COLO668 (cell line): ENCODE data around the gene NR1I2.

Experiments used
- DNase-seq: peaks from one replicate; lab custom pipeline; 2025; ENCODE audit not compliant: unreplicated experiment; lab: John Stamatoyannopoulos, UW

Gene NR1I2

GRCh38 chr3:119817583-119818363 lies 35.9 kb downstream of the NR1I2 start:
- DNase-seq = no peak

GRCh38 chr3:119818937-119819336 lies 37.0 kb downstream of the NR1I2 start:
- DNase-seq = no peak

GRCh38 chr3:119819806-119820205 lies 37.9 kb downstream of the NR1I2 start:
- no peak for DNase-seq

GRCh38 chr3:119825820-119826219 lies 43.9 kb downstream of the NR1I2 start:
- no peak for DNase-seq

GRCh38 chr3:119826711-119827608 lies 45.1 kb downstream of the NR1I2 start:
- DNase-seq = no peak

- DNase-seq = no peak
Observed at GRCh38 chr3:119829420-119829819, 47.5 kb downstream of the NR1I2 start.

- DNase-seq = no peak
Observed at GRCh38 chr3:119831022-119831421, 49.1 kb downstream of the NR1I2 start.

GRCh38 chr3:119831941-119832371 lies 50.1 kb downstream of the NR1I2 start:
- DNase-seq = no peak

GRCh38 chr3:119834754-119835370 lies 53.0 kb downstream of the NR1I2 start:
- DNase-seq = no peak

GRCh38 chr3:119835556-119835955 lies 53.7 kb downstream of the NR1I2 start:
- no peak for DNase-seq

- no peak for DNase-seq
Observed at GRCh38 chr3:119841808-119842471, 60.0 kb downstream of the NR1I2 start.

- DNase-seq = no peak
Observed at GRCh38 chr3:119849126-119849525, 67.2 kb downstream of the NR1I2 start.

- no peak for DNase-seq
Observed at GRCh38 chr3:119856695-119857094, 74.8 kb downstream of the NR1I2 start.

- no peak for DNase-seq
Observed at GRCh38 chr3:119858957-119859356, 77.1 kb downstream of the NR1I2 start.

GRCh38 chr3:119859728-119860127 lies 77.8 kb downstream of the NR1I2 start:
- DNase-seq = no peak

GRCh38 chr3:119861681-119862080 lies 79.8 kb downstream of the NR1I2 start:
- DNase-seq = no peak

- DNase-seq = no peak
Observed at GRCh38 chr3:119862616-119863015, 80.7 kb downstream of the NR1I2 start.

GRCh38 chr3:119864476-119864875 lies 82.6 kb downstream of the NR1I2 start:
- DNase-seq = no peak
